ENCODE data around the gene CAPN3.

The CAPN3 gene

DNA sequence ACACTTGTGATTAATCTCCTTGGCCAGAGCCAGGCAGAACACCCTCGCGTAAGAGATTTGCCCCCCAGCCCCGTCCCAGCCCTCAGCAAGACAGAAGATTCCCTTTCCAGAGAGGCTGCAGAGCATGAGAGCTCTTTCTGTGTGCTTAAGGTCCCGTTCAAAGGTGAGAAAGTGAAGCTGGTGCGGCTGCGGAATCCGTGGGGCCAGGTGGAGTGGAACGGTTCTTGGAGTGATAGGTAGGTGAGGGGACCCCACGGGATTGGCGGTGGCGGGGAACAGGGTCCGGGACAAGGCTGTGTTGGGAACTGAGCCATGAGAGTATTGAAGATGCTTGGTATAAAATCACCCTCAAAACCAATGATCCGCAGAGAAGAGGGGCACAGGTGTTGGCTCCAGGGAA is 34.8 kb downstream of the CAPN3 start:
- DNase-seq (ENCODE audit: low read depth in 2 of 2): no peak

GRCh38 chr15:42395838-42396237 is 36.5 kb downstream of the CAPN3 start:
- no peak for DNase-seq (ENCODE audit: low read depth in 2 of 2)

DNA sequence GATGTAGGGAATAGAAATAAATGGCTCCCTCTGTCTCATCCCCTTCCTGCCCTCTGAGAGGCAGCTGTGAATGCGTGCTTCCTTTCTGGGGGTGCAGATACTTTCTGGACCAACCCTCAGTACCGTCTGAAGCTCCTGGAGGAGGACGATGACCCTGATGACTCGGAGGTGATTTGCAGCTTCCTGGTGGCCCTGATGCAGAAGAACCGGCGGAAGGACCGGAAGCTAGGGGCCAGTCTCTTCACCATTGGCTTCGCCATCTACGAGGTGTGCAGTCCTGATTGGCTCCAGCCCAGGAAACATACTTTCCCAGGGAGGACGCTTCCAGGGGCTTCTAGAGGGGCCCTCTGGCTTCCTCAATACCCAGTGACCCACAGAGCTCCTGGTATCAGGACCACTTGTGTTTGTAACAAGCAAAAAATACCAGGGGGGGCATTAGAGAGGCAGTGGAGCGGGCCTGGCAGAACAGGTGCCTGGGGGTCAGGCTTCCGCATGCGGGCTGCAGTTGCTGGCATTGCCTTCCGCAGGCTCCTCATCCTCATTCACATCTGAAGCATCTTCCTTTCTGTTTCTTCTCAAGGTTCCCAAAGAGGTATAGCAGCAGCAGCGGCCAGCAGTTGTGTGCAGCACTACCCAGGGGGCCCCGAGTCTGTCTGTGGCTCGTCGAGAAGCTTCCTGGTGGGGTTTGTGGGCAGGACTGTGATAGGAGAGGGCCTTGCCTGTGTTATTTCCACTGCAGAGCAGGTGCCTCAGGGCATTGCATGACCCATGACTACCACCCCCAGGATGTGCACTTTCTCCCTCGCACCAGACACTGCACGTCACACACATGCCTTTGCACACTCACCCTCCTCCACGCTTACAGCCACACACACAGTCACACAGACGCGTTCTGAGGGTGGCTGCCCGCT is 42.5 kb downstream of the CAPN3 start:
- no peak for DNase-seq (ENCODE audit: low read depth in 2 of 2)

- no peak for DNase-seq (ENCODE audit: low read depth in 2 of 2)
Measured at GRCh38 chr15:42402455-42403205, 43.3 kb downstream of the CAPN3 start.

DNA sequence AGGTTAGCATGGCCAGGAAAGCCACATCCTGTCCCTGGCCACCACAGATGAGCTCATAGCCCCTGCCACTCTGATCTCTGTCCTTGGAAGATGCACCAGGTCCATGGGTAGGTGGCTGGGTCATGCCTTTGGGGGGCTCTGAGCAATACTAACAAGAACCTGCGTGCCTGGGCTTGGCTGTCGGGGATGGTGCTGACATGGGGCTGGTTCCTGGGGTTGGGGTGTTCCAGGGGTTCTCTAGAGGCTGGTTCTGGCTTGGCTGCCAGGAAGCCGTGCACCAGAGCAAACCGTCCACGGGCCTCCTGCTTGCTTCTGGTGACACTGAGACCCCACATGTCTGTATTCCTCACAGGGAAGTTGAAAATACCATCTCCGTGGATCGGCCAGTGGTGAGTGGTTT is 44.1 kb downstream of the CAPN3 start:
- no peak for DNase-seq (ENCODE audit: low read depth in 2 of 2)

- DNase-seq (ENCODE audit: low read depth in 2 of 2): no peak
Measured at GRCh38 chr15:42404461-42405235, 45.3 kb downstream of the CAPN3 start.

GRCh38 chr15:42405863-42406482 is 46.7 kb downstream of the CAPN3 start:
- DNase-seq (ENCODE audit: low read depth in 2 of 2): no peak

- no peak for DNase-seq (ENCODE audit: low read depth in 2 of 2)
Measured at GRCh38 chr15:42408178-42408577, 48.9 kb downstream of the CAPN3 start.

DNA sequence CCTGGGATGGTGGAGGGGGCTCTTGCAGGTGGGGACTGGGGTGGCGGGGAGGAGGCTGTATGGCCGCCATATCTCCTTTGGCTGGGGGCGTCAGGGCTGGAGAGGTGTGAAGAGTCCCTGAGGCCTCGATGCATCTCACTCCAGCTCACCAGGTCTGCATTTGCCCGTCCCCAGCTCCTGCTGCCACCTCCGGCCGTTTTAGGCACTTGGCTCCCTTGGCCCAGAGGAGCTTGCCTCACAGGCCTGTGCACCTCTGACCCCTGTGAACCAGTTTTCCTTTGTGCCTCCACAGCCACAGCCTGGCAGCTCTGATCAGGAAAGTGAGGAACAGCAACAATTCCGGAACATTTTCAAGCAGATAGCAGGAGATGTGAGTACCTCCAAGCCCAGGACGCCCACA is 49.7 kb downstream of the CAPN3 start:
- no peak for DNase-seq (ENCODE audit: low read depth in 2 of 2)

DNA sequence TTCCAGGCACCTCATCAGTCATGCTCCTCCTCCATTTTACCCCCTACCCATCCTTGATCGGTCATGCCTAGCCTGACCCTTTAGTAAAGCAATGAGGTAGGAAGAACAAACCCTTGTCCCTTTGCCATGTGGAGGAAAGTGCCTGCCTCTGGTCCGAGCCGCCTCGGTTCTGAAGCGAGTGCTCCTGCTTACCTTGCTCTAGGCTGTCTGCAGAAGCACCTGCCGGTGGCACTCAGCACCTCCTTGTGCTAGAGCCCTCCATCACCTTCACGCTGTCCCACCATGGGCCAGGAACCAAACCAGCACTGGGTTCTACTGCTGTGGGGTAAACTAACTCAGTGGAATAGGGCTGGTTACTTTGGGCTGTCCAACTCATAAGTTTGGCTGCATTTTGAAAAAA is 52.6 kb downstream of the CAPN3 start:
- no peak for DNase-seq (ENCODE audit: low read depth in 2 of 2)

- DNase-seq (ENCODE audit: low read depth in 2 of 2): no peak
Measured at GRCh38 chr15:42413920-42414319, 54.6 kb downstream of the CAPN3 start.

- DNase-seq (ENCODE audit: low read depth in 2 of 2): no peak
Measured at GRCh38 chr15:42419369-42419768, 60.1 kb downstream of the CAPN3 start.

DNA sequence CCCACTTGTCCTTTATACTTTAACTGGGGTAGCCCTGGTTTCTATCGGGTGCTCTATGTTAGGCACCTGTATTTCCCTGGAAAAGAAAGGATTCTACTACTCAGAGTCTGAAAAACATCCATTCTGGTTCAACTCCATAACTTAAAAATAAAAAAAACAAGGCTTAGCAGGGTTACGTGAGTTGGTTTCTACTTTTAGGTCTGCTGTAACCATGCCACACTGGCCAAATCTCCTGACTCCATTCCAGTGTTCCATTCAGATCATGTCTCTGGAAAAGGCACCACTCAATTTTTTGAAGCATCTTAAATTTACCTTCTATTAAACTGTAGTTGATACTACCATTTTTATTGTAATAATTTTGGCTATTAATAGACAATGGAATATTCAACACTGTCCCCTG is 62.1 kb downstream of the CAPN3 start:
- no peak for DNase-seq (ENCODE audit: low read depth in 2 of 2)

DNA sequence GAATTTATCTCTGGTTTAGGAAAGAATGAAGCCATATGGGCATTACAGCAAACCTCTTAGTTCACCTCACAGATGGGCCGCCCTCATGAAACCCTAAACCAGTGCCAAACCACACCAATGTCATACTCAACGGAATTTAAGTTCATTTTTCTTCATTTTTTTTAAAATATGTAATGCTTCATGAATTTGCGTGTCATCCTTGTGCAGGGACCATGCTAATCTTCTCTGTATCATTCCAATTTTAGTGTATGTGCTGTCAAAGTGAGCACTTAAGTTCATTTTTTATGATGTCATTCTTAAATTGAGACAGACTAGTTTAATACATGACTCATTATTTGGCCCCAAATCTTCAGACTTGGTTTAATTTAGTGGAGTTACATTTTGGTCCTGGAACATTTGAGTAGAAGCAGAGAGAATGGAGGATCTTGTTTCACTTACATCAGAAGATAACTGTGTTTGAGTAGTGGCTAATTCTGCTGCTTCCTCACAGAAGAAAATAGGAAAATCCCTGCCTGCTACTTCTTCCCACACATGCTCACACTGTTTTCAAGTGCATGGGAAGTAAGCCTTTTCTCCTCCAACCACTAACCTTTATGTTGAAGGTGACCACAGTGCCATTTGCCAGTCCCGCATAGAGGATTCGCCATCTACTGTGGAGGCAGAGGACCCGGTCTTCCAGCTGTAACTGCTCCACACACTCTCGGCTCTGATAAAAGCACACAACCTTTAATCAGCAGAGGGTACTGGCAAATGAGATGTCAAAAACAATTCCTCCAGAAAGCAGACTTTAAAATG is 68.3 kb downstream of the CAPN3 start:
- no peak for DNase-seq (ENCODE audit: low read depth in 2 of 2)

DNA sequence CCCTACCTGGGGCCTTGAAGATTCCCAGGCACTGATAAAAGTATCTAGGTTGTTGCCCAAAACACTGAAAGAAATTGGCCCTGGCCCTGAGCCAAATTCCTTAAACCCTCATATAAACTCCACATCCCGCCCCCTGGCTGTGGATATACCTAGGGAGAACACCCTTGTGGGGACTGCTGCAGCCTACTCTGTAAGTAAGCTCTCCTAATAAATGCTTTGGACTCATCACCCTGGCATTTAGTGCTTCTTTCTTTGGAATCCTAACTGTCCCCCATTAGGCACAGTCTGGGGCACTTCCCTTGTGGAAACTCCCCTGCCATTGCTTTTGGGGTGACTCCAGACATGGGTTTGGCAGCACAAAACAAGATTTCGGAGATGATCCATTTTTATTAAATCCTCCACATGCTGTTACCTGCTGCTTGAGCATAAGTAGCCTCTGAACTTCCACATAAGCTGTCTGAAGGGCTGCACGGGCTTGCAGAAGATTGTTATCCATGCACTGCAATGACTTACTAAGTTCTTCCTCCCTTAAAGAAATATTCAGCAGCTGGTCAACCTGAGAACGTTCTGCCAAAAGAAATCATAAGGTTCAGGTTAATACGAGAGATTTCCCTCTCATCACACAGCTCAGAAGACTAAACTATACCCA is 85.2 kb downstream of the CAPN3 start:
- DNase-seq (ENCODE audit: low read depth in 2 of 2): no peak

GRCh38 chr15:42445551-42445950 is 86.2 kb downstream of the CAPN3 start:
- no peak for DNase-seq (ENCODE audit: low read depth in 2 of 2)

DNA sequence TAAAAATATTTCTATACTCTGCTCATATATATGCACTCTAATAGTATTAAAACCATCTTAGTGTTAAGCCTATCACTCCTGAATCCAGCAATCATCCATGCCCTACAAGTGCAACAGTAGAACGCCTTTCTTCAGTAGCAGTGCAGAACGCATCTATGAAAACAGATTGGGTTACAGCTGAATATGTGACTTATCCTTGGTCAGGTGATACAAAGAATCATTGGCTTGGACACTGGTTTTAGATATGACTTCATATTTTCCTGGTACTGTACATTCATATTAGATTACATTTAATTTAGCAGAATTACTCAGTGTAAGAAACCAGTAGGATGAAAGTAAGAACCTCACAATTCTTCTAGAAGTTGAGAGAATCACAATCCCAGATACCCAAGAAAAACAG is 88.3 kb downstream of the CAPN3 start:
- DNase-seq (ENCODE audit: low read depth in 2 of 2): no peak

GRCh38 chr15:42448281-42448680 is 89.0 kb downstream of the CAPN3 start:
- DNase-seq (ENCODE audit: low read depth in 2 of 2): no peak

DNA sequence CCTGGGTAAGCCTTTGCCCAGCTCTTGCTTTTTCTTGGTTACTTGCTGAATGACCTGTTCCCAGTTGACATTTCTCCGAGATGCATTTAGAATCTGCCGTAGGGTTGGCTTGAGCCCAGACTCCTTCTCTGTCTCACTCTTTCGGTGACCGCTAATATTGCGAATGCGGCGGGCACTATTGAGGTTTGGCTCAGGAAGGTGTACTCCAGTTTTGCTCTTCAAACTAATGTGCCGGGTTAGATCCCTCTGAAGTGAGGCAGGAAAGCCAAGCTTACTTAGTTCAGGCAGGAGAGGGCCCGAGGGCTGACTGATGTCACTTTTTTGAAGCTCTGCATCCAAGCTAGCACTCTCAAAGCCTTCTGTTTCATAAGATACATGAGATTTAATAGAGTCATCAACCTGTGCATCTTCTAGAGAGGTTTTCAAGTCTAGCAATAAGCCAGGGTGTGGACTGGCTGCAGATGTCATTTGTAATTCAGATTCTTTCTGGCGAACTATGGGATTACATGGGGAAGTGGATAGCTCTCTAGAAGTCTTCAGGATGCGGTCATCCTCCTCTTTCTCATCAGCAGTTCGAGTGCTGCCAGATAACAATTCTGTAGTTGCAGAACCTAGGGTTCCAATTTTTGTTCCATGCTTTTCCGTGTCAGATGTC is 90.6 kb downstream of the CAPN3 start:
- no peak for DNase-seq (ENCODE audit: low read depth in 2 of 2)

GRCh38 chr15:42450425-42450790 is 91.1 kb downstream of the CAPN3 start:
- DNase-seq (ENCODE audit: low read depth in 2 of 2): no peak
